ENCODE measurements around the gene SAFB. TPM values are rescaled to one million over a fixed set of nuclear protein-coding genes. Genes with fewer than 3 reads are reported as not detected.

SAFB gene
- total RNA-seq, 1 donor from 2014 or later = 113 TPM

DNA sequence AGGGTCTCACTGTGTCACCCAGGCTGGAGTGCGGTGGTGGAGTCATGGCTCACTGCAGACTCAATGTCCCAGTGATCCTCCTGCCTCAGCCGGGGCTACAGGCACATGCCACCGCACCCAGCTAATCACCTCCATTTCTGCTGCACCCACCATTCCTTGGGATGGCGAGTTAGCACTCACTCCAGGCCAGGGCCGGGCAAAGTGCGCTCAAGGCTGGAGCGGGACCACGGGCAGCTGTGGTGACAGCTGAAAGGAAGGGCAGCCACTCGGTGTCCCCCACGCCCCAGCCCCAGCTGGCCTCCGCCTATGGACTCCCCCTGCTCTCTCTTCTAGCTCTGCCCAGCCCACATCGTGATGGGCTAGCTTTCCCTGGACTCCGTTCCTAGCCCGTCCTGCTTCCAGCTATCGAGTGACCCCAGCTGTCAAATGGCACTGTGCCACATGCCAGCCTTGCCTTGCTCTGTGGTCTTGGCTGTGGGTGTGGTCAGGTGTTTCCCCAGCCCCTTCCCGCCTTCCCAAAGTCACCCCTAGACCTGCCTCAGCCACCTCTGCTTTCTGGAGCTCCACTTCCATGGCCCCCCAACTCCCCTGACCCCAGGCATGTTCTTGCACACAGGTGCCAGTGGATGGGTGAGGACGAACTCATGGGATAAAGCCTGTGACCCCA, 53.4 kb downstream of the SAFB start:
- no peak for DNase-seq (ENCODE audit: low spot score)
- Mint-ChIP-seq H3K4me1 (ENCODE audit: unreplicated experiment) (peaks cover 23% of the 10 kb centered on the region), H3K4me3 (ENCODE audit: unreplicated experiment) (peak overlapping the region; percentile 23), H3K27me3 (ENCODE audit: unreplicated experiment) (peaks cover 26% of the 10 kb centered on the region), H3K36me3 (ENCODE audit: low read depth, unreplicated experiment) (peaks cover 20% of the 10 kb centered on the region), H3K27ac (ENCODE audit: unreplicated experiment) (no peak overlapping the region), H3K9me3 (ENCODE audit: unreplicated experiment) (no peaks in the 10 kb centered on the region)
- TF ChIP-seq, protein P1, sequence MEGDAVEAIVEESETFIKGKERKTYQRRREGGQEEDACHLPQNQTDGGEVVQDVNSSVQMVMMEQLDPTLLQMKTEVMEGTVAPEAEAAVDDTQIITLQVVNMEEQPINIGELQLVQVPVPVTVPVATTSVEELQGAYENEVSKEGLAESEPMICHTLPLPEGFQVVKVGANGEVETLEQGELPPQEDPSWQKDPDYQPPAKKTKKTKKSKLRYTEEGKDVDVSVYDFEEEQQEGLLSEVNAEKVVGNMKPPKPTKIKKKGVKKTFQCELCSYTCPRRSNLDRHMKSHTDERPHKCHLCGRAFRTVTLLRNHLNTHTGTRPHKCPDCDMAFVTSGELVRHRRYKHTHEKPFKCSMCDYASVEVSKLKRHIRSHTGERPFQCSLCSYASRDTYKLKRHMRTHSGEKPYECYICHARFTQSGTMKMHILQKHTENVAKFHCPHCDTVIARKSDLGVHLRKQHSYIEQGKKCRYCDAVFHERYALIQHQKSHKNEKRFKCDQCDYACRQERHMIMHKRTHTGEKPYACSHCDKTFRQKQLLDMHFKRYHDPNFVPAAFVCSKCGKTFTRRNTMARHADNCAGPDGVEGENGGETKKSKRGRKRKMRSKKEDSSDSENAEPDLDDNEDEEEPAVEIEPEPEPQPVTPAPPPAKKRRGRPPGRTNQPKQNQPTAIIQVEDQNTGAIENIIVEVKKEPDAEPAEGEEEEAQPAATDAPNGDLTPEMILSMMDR (IDR thresholded peaks at IDR 0.05; ENCODE audit: unreplicated experiment) = no peak

- peaks cover 23% of the 10 kb centered on the region for H3K36me3 Mint-ChIP-seq (ENCODE audit: low read depth, unreplicated experiment)
- H3K9me3 Mint-ChIP-seq (ENCODE audit: unreplicated experiment) = no peaks in the 10 kb centered on the region
- TF ChIP-seq, protein P1 (IDR thresholded peaks at IDR 0.05; ENCODE audit: unreplicated experiment) = no peak
- no peak overlapping the region for H3K4me3 Mint-ChIP-seq (ENCODE audit: unreplicated experiment)
- peaks cover 28% of the 10 kb centered on the region for H3K4me1 Mint-ChIP-seq (ENCODE audit: unreplicated experiment)
- DNase-seq (ENCODE audit: low spot score) = no peak
- H3K27me3 Mint-ChIP-seq (ENCODE audit: unreplicated experiment) = peaks cover 27% of the 10 kb centered on the region
- H3K27ac Mint-ChIP-seq (ENCODE audit: unreplicated experiment) = no peak overlapping the region
Observed at GRCh38 chr19:5676772-5677105, 53.9 kb downstream of the SAFB start.

GRCh38 chr19:5677136-5677535, 54.3 kb downstream of the SAFB start:
- H3K4me3 Mint-ChIP-seq (ENCODE audit: unreplicated experiment) = no peak overlapping the region
- DNase-seq (ENCODE audit: low spot score) = no peak
- peaks cover 28% of the 10 kb centered on the region for H3K27me3 Mint-ChIP-seq (ENCODE audit: unreplicated experiment)
- no peaks in the 10 kb centered on the region for H3K9me3 Mint-ChIP-seq (ENCODE audit: unreplicated experiment)
- H3K36me3 Mint-ChIP-seq (ENCODE audit: low read depth, unreplicated experiment) = peaks cover 24% of the 10 kb centered on the region
- H3K4me1 Mint-ChIP-seq (ENCODE audit: unreplicated experiment) = peaks cover 32% of the 10 kb centered on the region
- TF ChIP-seq, protein P1 (IDR thresholded peaks at IDR 0.05; ENCODE audit: unreplicated experiment) = no peak
- no peak overlapping the region for H3K27ac Mint-ChIP-seq (ENCODE audit: unreplicated experiment)

DNA sequence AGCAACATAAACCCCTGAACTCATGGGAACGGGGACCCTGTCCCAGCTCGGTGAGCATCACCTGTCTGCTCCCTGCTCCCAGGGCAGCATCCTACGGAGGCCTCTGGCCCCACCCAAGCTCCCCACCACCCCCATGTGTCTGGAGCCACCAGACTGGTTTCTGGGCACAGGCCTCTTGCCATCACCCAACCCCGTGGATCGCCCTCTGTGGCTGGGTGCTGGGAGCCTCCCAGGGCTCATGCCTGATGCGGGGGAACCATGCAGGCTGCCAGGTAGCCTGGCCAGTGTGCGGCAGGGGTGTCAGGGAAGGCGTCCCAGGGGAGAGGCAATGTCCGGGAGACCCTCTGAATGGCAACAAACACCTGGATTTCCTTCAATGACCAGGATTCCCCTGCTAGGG, 54.7 kb downstream of the SAFB start:
- H3K9me3 Mint-ChIP-seq (ENCODE audit: unreplicated experiment) = no peaks in the 10 kb centered on the region
- H3K4me1 Mint-ChIP-seq (ENCODE audit: unreplicated experiment) = peaks cover 34% of the 10 kb centered on the region
- H3K27me3 Mint-ChIP-seq (ENCODE audit: unreplicated experiment) = peaks cover 32% of the 10 kb centered on the region
- TF ChIP-seq, protein P1 (IDR thresholded peaks at IDR 0.05; ENCODE audit: unreplicated experiment) = no peak
- no peak overlapping the region for H3K4me3 Mint-ChIP-seq (ENCODE audit: unreplicated experiment)
- peaks cover 24% of the 10 kb centered on the region for H3K36me3 Mint-ChIP-seq (ENCODE audit: low read depth, unreplicated experiment)
- H3K27ac Mint-ChIP-seq (ENCODE audit: unreplicated experiment) = no peak overlapping the region
- DNase-seq (ENCODE audit: low spot score) = no peak

DNA sequence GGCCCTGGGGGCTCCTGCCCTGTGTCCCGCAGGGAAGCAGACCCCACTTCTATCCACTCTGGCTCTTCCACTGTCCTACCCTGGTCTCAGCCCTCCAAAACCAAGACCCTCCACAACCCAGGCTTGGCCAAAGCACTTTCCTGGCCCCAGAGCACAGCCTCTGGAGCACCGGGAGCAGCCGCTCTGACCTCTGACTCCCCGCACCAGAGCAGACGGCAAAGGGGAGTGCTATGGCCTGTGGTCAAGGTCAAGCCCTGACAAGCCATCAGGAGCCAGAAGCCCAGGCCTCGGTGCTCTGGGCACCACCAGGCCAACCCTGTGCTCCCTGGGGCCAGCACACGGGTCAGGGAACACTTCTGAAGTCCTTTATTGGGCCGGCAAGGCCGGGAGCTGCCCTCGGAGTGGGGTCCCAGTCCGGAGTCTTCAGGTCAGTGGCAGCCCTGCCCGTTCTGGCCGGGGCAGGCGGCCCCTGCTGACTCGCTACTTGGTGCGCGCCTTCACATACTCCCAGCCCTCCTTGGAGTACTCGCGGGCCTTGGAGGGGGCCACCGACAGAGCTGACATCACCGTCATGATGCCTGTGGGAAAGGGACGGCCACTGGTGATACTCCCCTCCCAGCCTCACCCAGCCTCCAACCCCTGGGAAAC, 55.3 kb downstream of the SAFB start:
- peaks cover 17% of the 10 kb centered on the region for H3K36me3 Mint-ChIP-seq (ENCODE audit: low read depth, unreplicated experiment)
- H3K9me3 Mint-ChIP-seq (ENCODE audit: unreplicated experiment) = no peaks in the 10 kb centered on the region
- H3K4me1 Mint-ChIP-seq (ENCODE audit: unreplicated experiment) = peaks cover 34% of the 10 kb centered on the region
- H3K4me3 Mint-ChIP-seq (ENCODE audit: unreplicated experiment) = no peak overlapping the region
- H3K27me3 Mint-ChIP-seq (ENCODE audit: unreplicated experiment) = peaks cover 32% of the 10 kb centered on the region
- TF ChIP-seq, protein P1 (IDR thresholded peaks at IDR 0.05; ENCODE audit: unreplicated experiment) = no peak
- H3K27ac Mint-ChIP-seq (ENCODE audit: unreplicated experiment) = no peak overlapping the region
- no peak for DNase-seq (ENCODE audit: low spot score)
